ENCODE results near the gene YEATS2.

- TF ChIP-seq EZH2phosphoT487 (IDR thresholded peaks at IDR 0.05; ENCODE audit: borderline replicate concordance), result no peak
- no peak for TF ChIP-seq CTCF (IDR thresholded peaks at IDR 0.05 in 2 of 3, conservative IDR thresholded peaks at IDR 0.05 in 1 of 3; ENCODE audit: borderline replicate concordance in 1 of 3, insufficient read depth in 1 of 3, low read depth in 2 of 3, low read length in 2 of 3)
- no peak for TF ChIP-seq RAD21 (IDR thresholded peaks at IDR 0.05; ENCODE audit: low read depth)
- TF ChIP-seq EZH2 (IDR thresholded peaks at IDR 0.05), result no peak
- no peak for TF ChIP-seq ZBTB33 (IDR thresholded peaks at IDR 0.05; ENCODE audit: extremely low read depth, insufficient replicate concordance, low read length)
- no peak for TF ChIP-seq CBX3 (IDR thresholded peaks at IDR 0.05; ENCODE audit: low read depth)
- no peak for TF ChIP-seq POLR2A (IDR thresholded peaks at IDR 0.05; ENCODE audit: borderline replicate concordance, extremely low read depth, insufficient read depth, insufficient read length)
- TF ChIP-seq SRF (IDR thresholded peaks at IDR 0.05; ENCODE audit: low read depth), result no peak
- TF ChIP-seq POLR2AphosphoS5 (IDR thresholded peaks at IDR 0.05; ENCODE audit: low read depth, low read length), result no peak
- no peak for TF ChIP-seq ELF1 (IDR thresholded peaks at IDR 0.05; ENCODE audit: borderline replicate concordance, low read depth)
- TF ChIP-seq CEBPB (IDR thresholded peaks at IDR 0.05; ENCODE audit: low read depth), result no peak
- no peak for TF ChIP-seq SP1 (IDR thresholded peaks at IDR 0.05; ENCODE audit: low read depth)
These were observed 20.4 kb downstream of the YEATS2 start for GRCh38 chr3:183718012-183718411.

All from HCT116 (cell line).